Activated CD8-positive, alpha-beta T cell treated with anti-CD3 and anti-CD28 coated beads, Interleukin-2, amount 10 ng/mL, durations not matched to agents 7 days and 5 days (primary cell): ENCODE results near the gene TRIM31. TPM values are rescaled to one million over a fixed set of nuclear protein-coding genes. Genes with fewer than 3 reads are reported as not detected.
A peak's percentile ranks its signal among the peaks of the same experiment; 100 is the strongest.
"Not testable (repeated sequence)": the region's sequence is repeated elsewhere in the genome, so short reads cannot be mapped to it uniquely, and the experiment has no call there.

Source experiments
- ATAC-seq: fragments of 150-1000 bp; cut with Tn5 transposase; one replicate; pipeline ENCODE4 v1.10.0; 2021; ENCODE audit warnings: moderate library complexity
- CTCF ChIA-PET: fragments of 350-600 bp; sonication (Branson Sonifier 250); formaldehyde crosslinking; loops from one replicate; lab custom pipeline; 2021; ENCODE audit warnings: antibody characterized with exemption; lab: Charles Lee
- POLR2A ChIA-PET: fragments of 350-600 bp; sonication (Branson Sonifier 250); formaldehyde crosslinking; loops from one replicate; lab custom pipeline; 2021; ENCODE audit warnings: antibody characterized with exemption; lab: Charles Lee
- DNase-seq: peaks from one replicate; pipeline ENCODE4 v3.0.0-alpha.2; 2020
- H3K27ac Mint-ChIP-seq: one replicate; pipeline ENCODE4 v1.8.0; 2021; ENCODE audit warnings: mild to moderate bottlenecking, mixed read lengths
- H3K27me3 Mint-ChIP-seq: one replicate; pipeline ENCODE4 v1.8.0; 2021; ENCODE audit warnings: low read depth, mixed read lengths
- H3K36me3 Mint-ChIP-seq: one replicate; pipeline ENCODE4 v1.8.0; 2021; ENCODE audit warnings: low read depth, mixed read lengths
- H3K4me1 Mint-ChIP-seq: one replicate; pipeline ENCODE4 v1.8.0; 2021; ENCODE audit warnings: low read depth, mixed read lengths
- H3K4me3 Mint-ChIP-seq: one replicate; pipeline ENCODE4 v1.8.0; 2021; ENCODE audit warnings: mild to moderate bottlenecking, mixed read lengths
- H3K9me3 Mint-ChIP-seq: one replicate; pipeline ENCODE4 v1.8.0; 2022; ENCODE audit warnings: mixed read lengths; ENCODE audit not compliant: insufficient read depth
- total RNA-seq, 2 experiments: library from RNA; stranded (reverse); gene quantifications; one replicate each; pipeline ENCODE4 v1.2.3, GENCODE V29; 2021

The TRIM31 gene
- total RNA-seq, 2 experiments from 2014 or later = not detected

DNA sequence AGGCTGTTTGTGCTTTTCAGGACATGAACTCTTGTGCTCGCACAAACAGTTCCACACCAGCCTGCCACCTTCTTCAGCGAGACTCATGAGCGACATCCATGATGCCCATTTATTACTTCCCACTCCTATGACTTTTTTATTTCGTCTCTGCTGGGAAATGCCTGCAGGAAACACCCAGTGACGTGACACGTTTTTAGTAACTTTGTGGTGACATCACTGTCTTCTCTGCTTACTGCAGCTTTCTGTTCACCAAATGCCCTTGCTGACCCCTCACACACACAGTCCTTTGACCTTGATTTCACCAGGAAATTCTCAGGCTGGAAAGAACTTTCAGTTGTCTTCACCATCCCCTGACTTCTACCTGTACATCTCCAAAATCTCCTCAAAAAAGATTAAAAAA lies 31.9 kb upstream of the TRIM31 start:
- ATAC-seq (no peak), DNase-seq (no peak)
- H3K36me3 Mint-ChIP-seq = no peaks in the 10 kb centered on the region
- no peaks in the 10 kb centered on the region for H3K9me3 Mint-ChIP-seq
- ChIA-PET CTCF (interaction anchor here (4.2 kb wide), 1 partner anchor 13 kb away, joined by 38 read pairs; no protein-coding TSS in a partner anchor), POLR2A (no interaction called here)
- no peak overlapping the region for H3K27ac Mint-ChIP-seq
- peaks cover 7% of the 10 kb centered on the region for H3K4me1 Mint-ChIP-seq
- no peak overlapping the region for H3K4me3 Mint-ChIP-seq
- peaks cover 53% of the 10 kb centered on the region for H3K27me3 Mint-ChIP-seq

DNA sequence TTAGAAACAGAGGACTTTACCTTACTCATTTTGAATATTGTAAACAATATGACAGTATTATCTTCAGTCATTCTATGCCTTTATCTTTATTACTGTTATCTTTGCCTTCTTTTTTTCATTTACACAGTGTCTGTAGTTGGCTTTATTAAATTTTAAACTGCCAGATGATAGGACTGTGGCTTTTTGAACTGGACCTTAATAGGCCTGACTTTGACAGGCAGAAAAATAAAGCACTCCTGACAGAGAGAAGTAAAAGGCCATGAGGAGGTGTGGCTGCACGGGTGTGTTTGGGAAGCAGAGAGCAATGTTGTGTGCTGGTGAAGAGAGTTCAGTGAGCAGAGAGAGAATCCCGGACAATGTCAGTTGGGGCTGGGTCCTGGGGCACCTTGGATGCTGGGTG lies 30.9 kb upstream of the TRIM31 start:
- DNase-seq = no peak
- Mint-ChIP-seq H3K36me3 (no peaks in the 10 kb centered on the region), H3K4me1 (peaks cover 7% of the 10 kb centered on the region), H3K27me3 (peaks cover 53% of the 10 kb centered on the region), H3K9me3 (no peaks in the 10 kb centered on the region), H3K4me3 (no peak overlapping the region), H3K27ac (no peak overlapping the region)
- ATAC-seq = no peak
- ChIA-PET CTCF (interaction anchor here (1.1 to 4.2 kb wide), 2 partner anchors 12 to 40 kb away, joined by 5 to 38 read pairs; no protein-coding TSS in a partner anchor), POLR2A (no interaction called here)

DNA sequence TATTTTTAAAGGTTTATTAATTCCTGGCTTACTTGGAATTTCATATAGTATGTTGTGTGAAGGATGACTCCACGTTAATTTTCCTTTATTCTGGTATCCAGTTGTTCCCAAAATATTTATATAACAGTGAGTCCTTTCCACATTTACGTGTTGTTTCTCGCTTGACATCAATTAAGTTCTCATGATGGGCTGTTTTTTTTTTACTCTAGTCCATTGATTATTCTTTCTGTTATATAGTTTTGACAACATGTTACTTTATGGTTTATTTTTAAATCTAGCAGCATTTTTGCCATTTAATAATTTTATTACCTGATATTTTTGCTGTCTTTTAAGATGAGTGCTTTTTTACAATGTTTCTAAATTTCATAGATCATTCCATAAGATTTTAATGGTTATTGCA lies 29.8 kb upstream of the TRIM31 start:
- no peak for DNase-seq
- Mint-ChIP-seq H3K27ac (no peak overlapping the region), H3K36me3 (no peaks in the 10 kb centered on the region), H3K4me3 (no peak overlapping the region), H3K27me3 (peaks cover 58% of the 10 kb centered on the region), H3K9me3 (no peaks in the 10 kb centered on the region), H3K4me1 (peaks cover 7% of the 10 kb centered on the region)
- POLR2A ChIA-PET = no interaction called here
- CTCF ChIA-PET = interaction anchor here (1.1 to 4.2 kb wide), 2 partner anchors 11 to 39 kb away, joined by 5 to 38 read pairs; no protein-coding TSS in a partner anchor
- ATAC-seq = no peak

DNA sequence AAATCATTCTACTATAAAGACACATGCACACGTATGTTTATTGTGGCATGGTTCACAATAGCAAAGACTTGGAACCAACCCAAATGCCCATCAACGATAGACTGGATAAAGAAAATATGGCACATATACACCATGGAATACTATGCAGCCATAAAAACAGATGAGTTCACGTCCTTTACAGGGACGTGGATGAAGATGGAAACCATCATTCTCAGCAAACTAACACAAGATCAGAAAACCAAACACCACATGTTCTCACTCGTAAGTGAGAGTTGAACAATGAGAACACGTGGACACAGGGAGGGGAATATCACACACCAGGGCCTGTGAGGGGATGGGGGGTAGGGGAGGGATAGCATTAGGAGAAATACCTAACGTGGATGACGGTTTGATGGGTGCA lies 27.4 kb upstream of the TRIM31 start:
- DNase-seq, H3K36me3 Mint-ChIP-seq, ATAC-seq, H3K27ac Mint-ChIP-seq, H3K4me3 Mint-ChIP-seq, POLR2A ChIA-PET, H3K9me3 Mint-ChIP-seq: not testable (repeated sequence)
- CTCF ChIA-PET = interaction anchor here (1.5 kb wide), 1 partner anchor 9 kb away, joined by 9 read pairs; no protein-coding TSS in a partner anchor
- H3K27me3 Mint-ChIP-seq = peaks cover 59% of the 10 kb centered on the region
- peaks cover 11% of the 10 kb centered on the region for H3K4me1 Mint-ChIP-seq

DNA sequence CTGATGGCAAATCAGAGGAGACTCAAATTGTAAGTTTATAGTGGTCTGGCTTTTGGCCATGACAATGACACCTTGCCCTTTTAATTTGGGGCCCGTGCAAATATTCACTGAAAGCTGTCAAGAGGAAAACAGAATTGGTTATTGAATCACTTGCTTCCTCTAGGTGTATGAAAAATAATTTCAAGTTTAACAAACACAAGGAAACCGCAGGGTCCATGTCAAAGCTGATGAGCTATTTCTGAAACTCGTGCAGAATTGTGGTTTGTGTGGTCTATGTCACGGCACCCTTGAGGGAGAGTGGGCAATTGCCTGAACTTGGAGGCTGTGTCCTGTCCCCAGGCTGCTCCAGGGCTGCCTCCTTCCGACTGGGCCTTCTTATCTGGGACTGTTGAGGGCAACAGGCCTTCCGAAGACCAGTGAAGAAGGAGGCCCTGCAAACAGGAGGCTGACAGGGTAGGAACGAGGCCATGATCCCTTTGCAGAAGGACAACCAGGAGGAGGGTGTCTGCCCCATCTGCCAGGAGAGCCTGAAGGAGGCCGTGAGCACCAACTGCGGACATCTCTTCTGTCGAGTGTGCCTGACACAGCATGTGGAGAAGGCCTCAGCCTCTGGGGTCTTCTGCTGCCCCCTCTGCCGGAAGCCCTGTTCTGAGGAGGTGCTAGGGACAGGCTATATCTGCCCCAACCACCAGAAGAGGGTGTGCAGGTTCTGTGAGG lies 23.8 kb upstream of the TRIM31 start:
- CTCF ChIA-PET = interaction anchor here (3.8 kb wide), 1 partner anchor 33 kb away, joined by 18 read pairs; no protein-coding TSS in a partner anchor
- no peak for DNase-seq
- no peaks in the 10 kb centered on the region for H3K36me3 Mint-ChIP-seq

DNA sequence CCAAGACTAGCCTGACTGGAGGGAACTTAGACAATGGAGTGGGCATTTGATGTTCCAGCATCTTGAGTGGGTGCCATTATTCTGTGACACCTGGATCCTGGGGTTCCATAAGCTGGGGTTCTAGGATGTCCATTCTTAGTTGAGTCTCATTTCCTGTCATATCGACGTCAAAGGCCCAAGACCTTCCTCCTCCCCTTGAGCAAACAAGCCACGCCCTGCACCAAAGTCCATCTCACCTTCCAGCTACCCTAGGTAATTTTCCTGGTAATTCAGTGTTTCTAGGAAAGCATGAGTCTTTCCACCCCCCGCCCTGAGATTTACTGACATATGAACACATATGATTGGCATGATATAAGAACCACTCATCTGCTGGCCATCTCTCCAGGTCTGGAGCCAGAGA lies 22.9 kb upstream of the TRIM31 start, which contains the start of gene TRIM40:
TSS of gene TRIM40 (plus strand) at position 384 of the 400 bp plus-strand sequence. CDS start 897 bp downstream, outside the sequence.
- Mint-ChIP-seq H3K27ac (no peak within 1 kb of the TSS), H3K4me1 (peaks cover 15% of the 10 kb centered on the region), H3K27me3 (peaks cover 49% of the 10 kb centered on the region), H3K36me3 (no peaks in the 10 kb centered on the region), H3K4me3 (no peak within 1 kb of the TSS), H3K9me3 (no peaks in the 10 kb centered on the region)
- ChIA-PET POLR2A (no interaction called here), CTCF (interaction anchor here (7.6 kb wide), 1 partner anchor 32 kb away, joined by 248 read pairs; no protein-coding TSS in a partner anchor)
- DNase-seq (no peak), ATAC-seq (no peak)

More for the DNA sequence above, 23.8 kb upstream of the TRIM31 start:
- Mint-ChIP-seq H3K27ac (no peak overlapping the region), H3K27me3 (peaks cover 50% of the 10 kb centered on the region), H3K4me3 (no peak overlapping the region), H3K9me3 (no peaks in the 10 kb centered on the region), H3K4me1 (peaks cover 11% of the 10 kb centered on the region)
- no peak for ATAC-seq
- POLR2A ChIA-PET = no interaction called here

DNA sequence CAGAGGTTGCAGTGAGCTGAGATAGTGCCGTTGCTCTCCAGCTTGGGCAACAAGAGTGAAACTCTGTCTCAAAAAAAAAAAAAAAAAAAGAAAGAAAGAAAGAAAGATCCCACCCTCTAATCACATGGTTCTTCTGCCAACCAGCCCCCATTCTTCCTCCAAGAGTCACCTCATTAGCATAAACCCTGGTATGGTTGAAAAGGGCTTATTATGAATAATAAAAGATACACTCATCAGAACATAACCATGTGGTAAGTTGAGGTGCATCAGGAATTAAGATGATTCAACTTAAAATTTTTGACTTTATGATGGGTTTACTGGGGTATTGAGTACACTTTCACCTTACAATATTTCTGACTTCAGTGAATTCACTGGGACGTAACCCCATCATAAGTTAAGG lies 22.3 kb upstream of the TRIM31 start:
- Mint-ChIP-seq H3K27me3 (peaks cover 47% of the 10 kb centered on the region), H3K36me3 (no peaks in the 10 kb centered on the region)
- CTCF ChIA-PET = interaction anchor here (2.1 to 7.6 kb wide), 2 partner anchors 10 to 32 kb away, joined by 6 to 248 read pairs; no protein-coding TSS in a partner anchor

DNA sequence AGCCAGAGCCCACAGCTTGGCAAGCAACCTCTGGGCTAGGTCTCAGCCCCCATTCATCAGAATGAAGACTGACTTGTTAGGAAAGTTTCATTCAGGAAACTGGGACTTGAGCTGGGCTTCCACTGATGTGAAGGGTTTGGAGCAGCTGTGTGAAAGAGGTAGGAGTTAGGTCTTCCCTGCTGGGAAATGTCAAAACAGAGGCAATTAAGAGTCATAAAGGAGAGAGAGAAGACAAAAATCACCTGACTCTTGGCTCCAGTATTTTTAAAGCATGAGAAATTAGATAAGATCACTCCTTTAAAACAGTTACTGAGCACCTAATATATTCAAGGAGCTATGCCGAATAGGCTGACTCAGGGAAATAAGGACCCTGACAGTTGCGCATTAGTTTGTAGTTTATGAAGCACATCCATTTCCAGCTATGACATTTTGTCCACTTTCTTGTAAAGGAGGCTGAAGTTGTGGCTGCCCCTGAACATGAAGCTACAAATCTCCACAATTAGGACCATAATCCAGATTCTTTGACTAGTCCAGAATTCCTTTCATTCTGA lies 19.1 kb upstream of the TRIM31 start:
- ChIA-PET CTCF (interaction anchor here (0.8 to 7.6 kb wide), 27 partner anchors 9 to 482 kb away, joined by 3 to 248 read pairs (median 8); partner anchors contain the start of genes PPP1R11 and TRIM31), POLR2A (no interaction called here)
- H3K36me3 Mint-ChIP-seq = no peaks in the 10 kb centered on the region
- DNase-seq (no peak), ATAC-seq (no peak)
- H3K27me3 Mint-ChIP-seq = peaks cover 59% of the 10 kb centered on the region
- no peak overlapping the region for H3K4me3 Mint-ChIP-seq
- H3K9me3 Mint-ChIP-seq = no peaks in the 10 kb centered on the region
- H3K27ac Mint-ChIP-seq = no peak overlapping the region
- H3K4me1 Mint-ChIP-seq = peaks cover 22% of the 10 kb centered on the region

More for the DNA sequence above, 22.3 kb upstream of the TRIM31 start:
- Mint-ChIP-seq H3K4me3 (no peak overlapping the region), H3K27ac (no peak overlapping the region), H3K4me1 (peaks cover 18% of the 10 kb centered on the region), H3K9me3 (no peaks in the 10 kb centered on the region)
- ATAC-seq (no peak), DNase-seq (no peak)
- POLR2A ChIA-PET = no interaction called here

DNA sequence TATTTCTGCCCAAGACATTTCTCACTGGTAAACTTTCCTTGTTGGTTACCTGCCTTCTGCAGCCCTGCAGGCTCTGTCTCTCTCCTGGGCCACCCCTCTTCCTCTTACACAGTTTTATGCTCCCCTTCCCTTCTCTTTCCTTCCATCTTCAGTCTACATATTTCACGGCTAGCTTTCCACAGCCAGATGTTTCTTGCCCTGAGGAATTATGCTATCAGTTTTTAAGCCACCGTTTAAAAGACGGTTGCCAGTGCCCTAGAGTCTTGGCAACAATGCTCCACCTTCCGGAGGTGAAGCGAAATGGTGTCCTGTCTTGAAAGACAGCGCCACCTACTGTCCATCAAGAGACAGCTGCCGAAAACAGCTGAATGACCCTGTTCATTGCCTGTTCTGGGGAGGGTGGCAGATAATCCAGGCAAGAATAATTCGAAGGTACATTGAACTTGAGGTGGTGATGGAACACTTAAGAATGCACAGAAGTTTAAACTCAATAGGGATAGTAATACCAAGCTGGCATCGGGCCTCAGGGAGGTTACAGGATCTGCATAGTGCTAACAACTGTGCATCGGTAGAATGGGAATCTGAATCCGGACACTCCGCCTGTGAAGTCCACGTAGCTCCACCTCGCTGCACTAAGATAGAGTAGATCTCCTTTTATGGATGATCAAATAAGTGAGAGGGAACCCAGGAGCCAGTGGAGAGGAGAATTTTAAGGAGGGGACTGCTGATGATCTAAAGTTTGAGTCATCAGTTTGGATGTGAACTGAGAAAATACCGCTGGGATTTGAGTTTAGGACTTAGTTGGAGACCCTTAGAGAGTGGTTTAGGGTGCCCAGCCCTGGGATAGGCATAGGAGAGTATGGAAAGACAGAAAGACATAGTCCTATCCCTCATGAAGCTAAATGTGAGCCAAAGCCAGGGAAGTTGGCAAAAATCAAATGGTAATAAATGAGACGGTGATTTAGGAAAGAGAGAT lies 18.3 kb upstream of the TRIM31 start:
- DNase-seq (peak; percentile 81), ATAC-seq (peak; percentile 94)
- CTCF ChIA-PET = interaction anchor here (0.6 to 7.6 kb wide), 48 partner anchors 9 to 481 kb away, joined by 3 to 248 read pairs (median 5); partner anchors contain the start of genes POLR1H, PPP1R11, TRIM15 and TRIM31
- Mint-ChIP-seq H3K36me3 (no peaks in the 10 kb centered on the region), H3K4me3 (no peak overlapping the region), H3K4me1 (peaks cover 15% of the 10 kb centered on the region), H3K9me3 (no peaks in the 10 kb centered on the region), H3K27ac (no peak overlapping the region), H3K27me3 (peaks cover 66% of the 10 kb centered on the region)
- POLR2A ChIA-PET = no interaction called here

DNA sequence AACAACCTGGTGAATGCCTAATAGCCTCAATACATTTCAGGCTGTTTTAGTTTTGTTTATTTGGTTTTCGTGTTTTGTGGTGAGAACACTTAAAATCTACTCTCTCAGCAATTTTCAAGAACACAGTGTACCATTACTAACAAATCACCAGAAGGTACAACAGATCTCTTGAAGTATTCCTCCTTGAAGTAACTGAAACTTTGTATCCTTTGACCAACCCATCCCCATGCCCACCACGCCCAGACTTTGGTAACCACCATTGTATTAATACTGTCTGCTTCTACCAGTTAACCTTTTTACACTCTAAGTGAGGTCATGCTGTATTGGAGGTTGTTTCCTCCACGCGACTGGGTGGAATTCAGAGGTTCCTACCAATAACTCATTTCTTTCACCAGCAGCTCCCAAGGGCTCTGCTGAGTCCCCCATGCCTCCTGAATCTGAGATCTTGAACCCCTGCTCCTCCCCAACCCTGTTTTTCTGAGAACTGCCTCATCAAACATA lies 17.3 kb upstream of the TRIM31 start:
- Mint-ChIP-seq H3K4me1 (peaks cover 11% of the 10 kb centered on the region), H3K36me3 (no peaks in the 10 kb centered on the region), H3K27me3 (peaks cover 63% of the 10 kb centered on the region), H3K4me3 (no peak overlapping the region), H3K9me3 (no peaks in the 10 kb centered on the region), H3K27ac (no peak overlapping the region)
- ChIA-PET POLR2A (no interaction called here), CTCF (interaction anchor here (0.9 to 7.6 kb wide), 33 partner anchors 8 to 480 kb away, joined by 3 to 248 read pairs (median 7); partner anchors contain the start of genes POLR1H, PPP1R11, TRIM15 and TRIM31)
- ATAC-seq = no peak
- DNase-seq = no peak
